ENCODE measurements around the gene ZNF512. TPM values are rescaled to one million over a fixed set of nuclear protein-coding genes. Genes with fewer than 3 reads are reported as not detected.
A peak's percentile ranks its signal among the peaks of the same experiment; 100 is the strongest.
"Not testable (repeated sequence)": the region's sequence is repeated elsewhere in the genome, so short reads cannot be mapped to it uniquely, and the experiment has no call there.

ZNF512 gene
- total RNA-seq, 1 donor from 2014 or later, result 23.5 TPM

GRCh38 chr2:27581417-27582128 is 1.3 kb upstream of the ZNF512 start:
- Histone ChIP-seq H3K27ac (ENCODE audit: low read depth, low read length) (no peak overlapping the region), H3K4me1 (ENCODE audit: control insufficient read depth in 3 of 3, insufficient read depth in 3 of 3, low read length in 3 of 3) (peaks cover 9 to 23% (median 13%) of the 10 kb centered on the region in 3 donors), H3K36me3 (ENCODE audit: control insufficient read depth in 3 of 3, insufficient read depth in 3 of 3, low read length in 3 of 3) (no peaks in the 10 kb centered on the region), H3K27me3 (ENCODE audit: control insufficient read depth in 3 of 3, insufficient read depth in 3 of 3, low read length in 3 of 3) (no peaks in the 10 kb centered on the region), H3K9me3 (ENCODE audit: control insufficient read depth in 3 of 3, low read length in 3 of 3) (peaks cover 2 to 10% (median 6%) of the 10 kb centered on the region in 3 donors), H3K4me3 (ENCODE audit: low read length in 3 of 3) (no peak overlapping the region), H3K9ac (ENCODE audit: low read depth in 1 of 3, low read length in 3 of 3) (no peak overlapping the region)

- Histone ChIP-seq H3K27me3 (ENCODE audit: control insufficient read depth in 3 of 3, insufficient read depth in 3 of 3, low read length in 3 of 3) (no peaks in the 10 kb centered on the region), H3K4me1 (ENCODE audit: control insufficient read depth in 3 of 3, insufficient read depth in 3 of 3, low read length in 3 of 3) (peaks cover 9 to 23% (median 13%) of the 10 kb centered on the region in 3 donors), H3K4me3 (ENCODE audit: low read length in 3 of 3) (peak overlapping the region; percentile 68 to 96 (median 74)), H3K9ac (ENCODE audit: low read depth in 1 of 3, low read length in 3 of 3) (peak overlapping the region; percentile 58 to 86 (median 62)), H3K9me3 (ENCODE audit: control insufficient read depth in 3 of 3, low read length in 3 of 3) (peaks cover 2 to 10% (median 6%) of the 10 kb centered on the region in 3 donors), H3K27ac (ENCODE audit: low read depth, low read length) (peak overlapping the region; percentile 64), H3K36me3 (ENCODE audit: control insufficient read depth in 3 of 3, insufficient read depth in 3 of 3, low read length in 3 of 3) (no peaks in the 10 kb centered on the region)
These were observed 630 bp upstream of the ZNF512 start for GRCh38 chr2:27582129-27582694.

GRCh38 chr2:27583390-27583915 is 611 bp downstream of the ZNF512 start:
- Histone ChIP-seq H3K36me3 (ENCODE audit: control insufficient read depth in 3 of 3, insufficient read depth in 3 of 3, low read length in 3 of 3) (no peaks in the 10 kb centered on the region), H3K4me3 (ENCODE audit: low read length in 3 of 3) (peak overlapping the region; percentile 68 to 96 (median 74)), H3K27me3 (ENCODE audit: control insufficient read depth in 3 of 3, insufficient read depth in 3 of 3, low read length in 3 of 3) (no peaks in the 10 kb centered on the region), H3K9me3 (ENCODE audit: control insufficient read depth in 3 of 3, low read length in 3 of 3) (peaks cover 2 to 10% (median 3%) of the 10 kb centered on the region in 3 donors), H3K4me1 (ENCODE audit: control insufficient read depth in 3 of 3, insufficient read depth in 3 of 3, low read length in 3 of 3) (peaks cover 9 to 23% (median 13%) of the 10 kb centered on the region in 3 donors), H3K27ac (ENCODE audit: low read depth, low read length) (peak overlapping the region; percentile 64), H3K9ac (ENCODE audit: low read depth in 1 of 3, low read length in 3 of 3) (peak overlapping the region; percentile 58 to 86 (median 62))

GRCh38 chr2:27584597-27584996 is 1.8 kb downstream of the ZNF512 start:
- no peaks in the 10 kb centered on the region for H3K36me3 ChIP-seq (ENCODE audit: control insufficient read depth in 3 of 3, insufficient read depth in 3 of 3, low read length in 3 of 3)
- no peaks in the 10 kb centered on the region for H3K27me3 ChIP-seq (ENCODE audit: control insufficient read depth in 3 of 3, insufficient read depth in 3 of 3, low read length in 3 of 3)
- H3K4me3 ChIP-seq (ENCODE audit: low read length in 3 of 3), result no peak overlapping the region
- H3K4me1 ChIP-seq (ENCODE audit: control insufficient read depth in 3 of 3, insufficient read depth in 3 of 3, low read length in 3 of 3), result peaks cover 9 to 23% (median 13%) of the 10 kb centered on the region in 3 donors
- peaks cover 0 to 5% (median 0%) of the 10 kb centered on the region in 3 donors for H3K9me3 ChIP-seq (ENCODE audit: control insufficient read depth in 3 of 3, low read length in 3 of 3)
- no peak overlapping the region for H3K9ac ChIP-seq (ENCODE audit: low read depth in 1 of 3, low read length in 3 of 3)
- H3K27ac ChIP-seq (ENCODE audit: low read depth, low read length), result no peak overlapping the region

GRCh38 chr2:27587025-27587424 is 4.2 kb downstream of the ZNF512 start:
- H3K27me3 ChIP-seq (ENCODE audit: control insufficient read depth in 3 of 3, insufficient read depth in 3 of 3, low read length in 3 of 3), result no peaks in the 10 kb centered on the region
- no peak overlapping the region for H3K27ac ChIP-seq (ENCODE audit: low read depth, low read length)
- H3K4me3 ChIP-seq (ENCODE audit: low read length in 3 of 3), result no peak overlapping the region
- H3K4me1 ChIP-seq (ENCODE audit: control insufficient read depth in 3 of 3, insufficient read depth in 3 of 3, low read length in 3 of 3), result peaks cover 9 to 23% (median 13%) of the 10 kb centered on the region in 3 donors
- H3K36me3 ChIP-seq (ENCODE audit: control insufficient read depth in 3 of 3, insufficient read depth in 3 of 3, low read length in 3 of 3), result no peaks in the 10 kb centered on the region
- no peak overlapping the region for H3K9ac ChIP-seq (ENCODE audit: low read depth in 1 of 3, low read length in 3 of 3)
- no peaks in the 10 kb centered on the region for H3K9me3 ChIP-seq (ENCODE audit: control insufficient read depth in 3 of 3, low read length in 3 of 3)

- H3K4me1 ChIP-seq (ENCODE audit: control insufficient read depth in 3 of 3, insufficient read depth in 3 of 3, low read length in 3 of 3), result peaks cover 6 to 15% (median 7%) of the 10 kb centered on the region in 3 donors
- H3K9ac ChIP-seq (ENCODE audit: low read depth in 1 of 3, low read length in 3 of 3), result no peak overlapping the region
- H3K4me3 ChIP-seq (ENCODE audit: low read length in 3 of 3), result no peak overlapping the region
- H3K36me3 ChIP-seq (ENCODE audit: control insufficient read depth in 3 of 3, insufficient read depth in 3 of 3, low read length in 3 of 3), result no peaks in the 10 kb centered on the region
- no peaks in the 10 kb centered on the region for H3K9me3 ChIP-seq (ENCODE audit: control insufficient read depth in 3 of 3, low read length in 3 of 3)
- H3K27me3 ChIP-seq (ENCODE audit: control insufficient read depth in 3 of 3, insufficient read depth in 3 of 3, low read length in 3 of 3), result no peaks in the 10 kb centered on the region
- H3K27ac ChIP-seq (ENCODE audit: low read depth, low read length), result no peak overlapping the region
These were observed 5.5 kb downstream of the ZNF512 start for GRCh38 chr2:27588308-27588707.

- Histone ChIP-seq H3K4me3 (ENCODE audit: low read length in 3 of 3) (no peak overlapping the region), H3K27me3 (ENCODE audit: control insufficient read depth in 3 of 3, insufficient read depth in 3 of 3, low read length in 3 of 3) (no peaks in the 10 kb centered on the region), H3K36me3 (ENCODE audit: control insufficient read depth in 3 of 3, insufficient read depth in 3 of 3, low read length in 3 of 3) (no peaks in the 10 kb centered on the region), H3K9me3 (ENCODE audit: control insufficient read depth in 3 of 3, low read length in 3 of 3) (no peaks in the 10 kb centered on the region), H3K9ac (ENCODE audit: low read depth in 1 of 3, low read length in 3 of 3) (no peak overlapping the region), H3K4me1 (ENCODE audit: control insufficient read depth in 3 of 3, insufficient read depth in 3 of 3, low read length in 3 of 3) (no peaks in the 10 kb centered on the region), H3K27ac (ENCODE audit: low read depth, low read length) (no peak overlapping the region)
These were observed 8.9 kb downstream of the ZNF512 start for GRCh38 chr2:27591745-27592144.

GRCh38 chr2:27593240-27593639 is 10.4 kb downstream of the ZNF512 start:
- Histone ChIP-seq H3K27ac (ENCODE audit: low read depth, low read length) (no peak overlapping the region), H3K9ac (ENCODE audit: low read depth in 1 of 3, low read length in 3 of 3) (no peak overlapping the region), H3K36me3 (ENCODE audit: control insufficient read depth in 3 of 3, insufficient read depth in 3 of 3, low read length in 3 of 3) (no peaks in the 10 kb centered on the region), H3K4me3 (ENCODE audit: low read length in 3 of 3) (no peak overlapping the region), H3K9me3 (ENCODE audit: control insufficient read depth in 3 of 3, low read length in 3 of 3) (no peaks in the 10 kb centered on the region), H3K4me1 (ENCODE audit: control insufficient read depth in 3 of 3, insufficient read depth in 3 of 3, low read length in 3 of 3) (no peaks in the 10 kb centered on the region), H3K27me3 (ENCODE audit: control insufficient read depth in 3 of 3, insufficient read depth in 3 of 3, low read length in 3 of 3) (no peaks in the 10 kb centered on the region)

GRCh38 chr2:27594020-27594703 is 11.3 kb downstream of the ZNF512 start:
- H3K9ac ChIP-seq (ENCODE audit: low read depth in 1 of 3, low read length in 3 of 3); H3K27me3 ChIP-seq (ENCODE audit: control insufficient read depth in 3 of 3, insufficient read depth in 3 of 3, low read length in 3 of 3); H3K27ac ChIP-seq (ENCODE audit: low read depth, low read length); H3K4me1 ChIP-seq (ENCODE audit: control insufficient read depth in 3 of 3, insufficient read depth in 3 of 3, low read length in 3 of 3); H3K36me3 ChIP-seq (ENCODE audit: control insufficient read depth in 3 of 3, insufficient read depth in 3 of 3, low read length in 3 of 3); H3K9me3 ChIP-seq (ENCODE audit: control insufficient read depth in 3 of 3, low read length in 3 of 3); H3K4me3 ChIP-seq (ENCODE audit: low read length in 3 of 3): not testable (repeated sequence)

- H3K36me3 ChIP-seq (ENCODE audit: control insufficient read depth in 3 of 3, insufficient read depth in 3 of 3, low read length in 3 of 3), result peaks cover 0 to 10% (median 0%) of the 10 kb centered on the region in 3 donors
- not testable (repeated sequence) for H3K9me3 ChIP-seq (ENCODE audit: control insufficient read depth in 3 of 3, low read length in 3 of 3); H3K9ac ChIP-seq (ENCODE audit: low read depth in 1 of 3, low read length in 3 of 3); H3K4me1 ChIP-seq (ENCODE audit: control insufficient read depth in 3 of 3, insufficient read depth in 3 of 3, low read length in 3 of 3); H3K4me3 ChIP-seq (ENCODE audit: low read length in 3 of 3); H3K27ac ChIP-seq (ENCODE audit: low read depth, low read length); H3K27me3 ChIP-seq (ENCODE audit: control insufficient read depth in 3 of 3, insufficient read depth in 3 of 3, low read length in 3 of 3)
These were observed 12.6 kb downstream of the ZNF512 start for GRCh38 chr2:27595412-27595811.
